Left ventricle myocardium inferior (tissue), 1 donor: ENCODE data around the gene RAB22A. TPM values are rescaled to one million over a fixed set of nuclear protein-coding genes. Genes with fewer than 3 reads are reported as not detected.
"Not testable (repeated sequence)": the region's sequence is repeated elsewhere in the genome, so short reads cannot be mapped to it uniquely, and the experiment has no call there.

Experiments used
- DNase-seq: peaks from one replicate; pipeline ENCODE4 v3.0.0-alpha.2; 2020
- H3K27ac ChIP-seq: fragments of 200-600 bp; replicated peaks from 2 replicates; pipeline ENCODE4 v1.8.0; 2021
- H3K27me3 ChIP-seq: fragments of 200-600 bp; 2 replicates; pipeline ENCODE4 v1.8.0; 2021; ENCODE audit warnings: low read depth
- H3K36me3 ChIP-seq: fragments of 200-600 bp; 2 replicates; pipeline ENCODE4 v1.8.0; 2021
- H3K4me1 ChIP-seq: fragments of 200-600 bp; 2 replicates; pipeline ENCODE4 v1.8.0; 2021
- H3K4me3 ChIP-seq: fragments of 200-600 bp; 2 replicates; pipeline ENCODE4 v1.8.0; 2021; ENCODE audit warnings: mild to moderate bottlenecking, moderate library complexity
- H3K9me3 ChIP-seq: fragments of 200-600 bp; replicated peaks from 2 replicates; pipeline ENCODE4 v1.8.0; 2021
- CTCF ChIP-seq: fragments of 200-600 bp; IDR thresholded peaks from 2 replicates; pipeline ENCODE4 v1.8.0; 2021; ENCODE audit warnings: antibody characterized with exemption, mild to moderate bottlenecking, borderline replicate concordance
- intact Hi-C: fragments of 100-400 bp; cut with micrococcal nuclease; formaldehyde crosslinking; loops from one replicate; pipeline ENCODE4 v1.11.0; 2022
- total RNA-seq: library from RNA; stranded (reverse); fragmentation: NEBNext Ultra II Directional; extraction: Animal tissue kit (Norgen Biotek cat#: 25700); gene quantifications from one replicate; pipeline ENCODE4 v1.2.1, GENCODE V29; 2021
- donor health status: DM: no; HTN: yes; CAD: no; lungs with severe emphysema.

Gene RAB22A
- total RNA-seq, 1 donor from 2014 or later, result 6.6 TPM

- no peaks in the 10 kb centered on the region for H3K27me3 ChIP-seq
- intact Hi-C loops, result no loop called here
- H3K36me3 ChIP-seq, result no peaks in the 10 kb centered on the region
- H3K4me3 ChIP-seq, result no peak overlapping the region
- DNase-seq, result no peak
- peaks cover 89% of the 10 kb centered on the region for H3K4me1 ChIP-seq
- no peak for TF ChIP-seq CTCF
- H3K9me3 ChIP-seq, result no peaks in the 10 kb centered on the region
- peak overlapping the region; percentile 48 for H3K27ac ChIP-seq
Measured at GRCh38 chr20:58406422-58407001, 97.0 kb downstream of the RAB22A start.

GRCh38 chr20:58407201-58407873 is 97.8 kb downstream of the RAB22A start:
- Histone ChIP-seq H3K9me3 (no peaks in the 10 kb centered on the region), H3K4me3 (no peak overlapping the region), H3K27me3 (no peaks in the 10 kb centered on the region), H3K36me3 (no peaks in the 10 kb centered on the region), H3K4me1 (peaks cover 81% of the 10 kb centered on the region), H3K27ac (peak overlapping the region; percentile 60)
- no peak for DNase-seq
- no peak for TF ChIP-seq CTCF
- intact Hi-C loops, result no loop called here

- Histone ChIP-seq H3K4me3 (no peak overlapping the region), H3K9me3 (no peaks in the 10 kb centered on the region), H3K27me3 (no peaks in the 10 kb centered on the region), H3K27ac (peak overlapping the region; percentile 60), H3K36me3 (no peaks in the 10 kb centered on the region), H3K4me1 (peaks cover 79% of the 10 kb centered on the region)
- TF ChIP-seq CTCF, result no peak
- intact Hi-C loops, result no loop called here
- DNase-seq, result no peak
Measured at GRCh38 chr20:58407966-58408557, 98.5 kb downstream of the RAB22A start.

- H3K27ac ChIP-seq, result peak overlapping the region; percentile 60
- intact Hi-C loops, result no loop called here
Measured at GRCh38 chr20:58408603-58409246, 99.2 kb downstream of the RAB22A start.

GRCh38 chr20:58414216-58414615 is 104.7 kb downstream of the RAB22A start:
- H3K4me3 ChIP-seq, intact Hi-C loops, H3K27ac ChIP-seq, DNase-seq, H3K27me3 ChIP-seq, H3K9me3 ChIP-seq, H3K36me3 ChIP-seq: not testable (repeated sequence)
- H3K4me1 ChIP-seq, result peaks cover 40% of the 10 kb centered on the region

More at GRCh38 chr20:58408603-58409246, 99.2 kb downstream of the RAB22A start:
- Histone ChIP-seq H3K27me3 (no peaks in the 10 kb centered on the region), H3K9me3 (no peaks in the 10 kb centered on the region), H3K4me1 (peaks cover 72% of the 10 kb centered on the region), H3K36me3 (no peaks in the 10 kb centered on the region), H3K4me3 (no peak overlapping the region)
- DNase-seq, result no peak
- no peak for TF ChIP-seq CTCF

- H3K4me3 ChIP-seq, H3K27me3 ChIP-seq, intact Hi-C loops, H3K36me3 ChIP-seq, DNase-seq, H3K27ac ChIP-seq, H3K9me3 ChIP-seq: not testable (repeated sequence)
- H3K4me1 ChIP-seq, result peaks cover 34% of the 10 kb centered on the region
Measured at GRCh38 chr20:58414786-58415185, 105.3 kb downstream of the RAB22A start.
